ENCODE results near the gene PRKG1. TPM values are rescaled to one million over a fixed set of nuclear protein-coding genes. Genes with fewer than 3 reads are reported as not detected.

PRKG1 gene
- total RNA-seq, 1 experiment from 2014 or later: 10.4 TPM

- Histone ChIP-seq H4K20me1 (ENCODE audit: control insufficient read depth, insufficient read depth, insufficient read length) (no peaks in the 10 kb centered on the region), H4K8ac (replicated peaks; ENCODE audit: insufficient read length, low read depth, low read length) (no peak overlapping the region), H2BK120ac (ENCODE audit: low read depth, low read length, poor library complexity, severe bottlenecking) (no peak overlapping the region), H3K4me2 (ENCODE audit: insufficient read depth, insufficient read length, low read length) (no peak overlapping the region), H3K27ac (ENCODE audit: insufficient read length, low read depth, low read length) (no peak overlapping the region), H3K14ac (ENCODE audit: insufficient read depth, low read length) (no peak overlapping the region), H2AFZ (ENCODE audit: low read length) (no peak overlapping the region), H3K79me1 (ENCODE audit: insufficient read depth, low read depth, low read length, poor library complexity, severe bottlenecking) (no peaks in the 10 kb centered on the region), H2BK12ac (ENCODE audit: insufficient read length, low read depth, low read length) (no peak overlapping the region), H3T11ph (ENCODE audit: low read length) (no peak overlapping the region), H2AK5ac (ENCODE audit: insufficient read length, low read length) (no peak overlapping the region), H3K23me2 (ENCODE audit: insufficient read length, low read depth, low read length, poor library complexity, severe bottlenecking) (no peaks in the 10 kb centered on the region), H4K91ac (ENCODE audit: insufficient read length, low read depth, low read length) (no peak overlapping the region), H4K5ac (ENCODE audit: insufficient read length, low read depth, low read length) (no peak overlapping the region), H2BK20ac (ENCODE audit: low read depth, low read length, poor library complexity, severe bottlenecking) (no peak overlapping the region), H2BK5ac (ENCODE audit: insufficient read length, low read length) (no peak overlapping the region), H3K9me3 (ENCODE audit: control insufficient read depth, low read depth, low read length) (no peaks in the 10 kb centered on the region), H2BK15ac (ENCODE audit: low read depth, low read length) (no peak overlapping the region), H3K27me3 (ENCODE audit: insufficient read depth, low read length) (no peaks in the 10 kb centered on the region), H3K18ac (ENCODE audit: insufficient read length, low read depth, low read length) (no peak overlapping the region), H3K4me1 (ENCODE audit: insufficient read depth, low read length) (peaks cover 7% of the 10 kb centered on the region; the same call in 1 of the 2 replicates), H3K23ac (ENCODE audit: insufficient read length, low read depth, low read length) (no peak overlapping the region), H3K9ac (ENCODE audit: extremely low read depth, insufficient read length, low read length) (no peak overlapping the region), H3K79me2 (ENCODE audit: insufficient read depth, low read length) (no peaks in the 10 kb centered on the region), H3K56ac (ENCODE audit: insufficient read length, low read depth, low read length) (no peak overlapping the region), H3K4ac (ENCODE audit: low read depth, low read length) (no peak overlapping the region)
- Mint-ChIP-seq H3K27me3 (ENCODE audit: low read depth) (no peaks in the 10 kb centered on the region; the same call in 1 of the 2 replicates), H3K9me3 (peaks cover 18 to 22% of the 10 kb centered on the region in 2 experiments; a peak in 4 of 5 replicates), H3K4me3 (no peak overlapping the region), H3K4me1 (peaks cover 24 to 31% of the 10 kb centered on the region in 2 experiments), H3K27ac (no peak overlapping the region; a peak in 1 of 7 replicates), H3K36me3 (ENCODE audit: insufficient read depth in 1 of 3, low read depth in 3 of 3) (peaks cover 13 to 27% (median 21%) of the 10 kb centered on the region in 3 experiments)
- no peak for TF ChIP-seq CTCF (conservative IDR thresholded peaks at IDR 0.05)
- no peak for DNase-seq
- no CpG with 5 or more reads among the region's 1 CpG for WGBS (ENCODE audit: extremely low coverage, insufficient read length, low lambda C conversion rate)
Observed at GRCh38 chr10:51272555-51272954, 198.3 kb downstream of the PRKG1 start.

Data from H9 (cell line).